ENCODE results near the gene ICAM4. TPM values are rescaled to one million over a fixed set of nuclear protein-coding genes. Genes with fewer than 3 reads are reported as not detected.
A peak's percentile ranks its signal among the peaks of the same experiment; 100 is the strongest.

ICAM4 gene
- total RNA-seq, 3 donors from 2014 or later (not counting 1 experiment from before 2014, with no cell fraction given): 1.3 to 3.6 (median 3.0) TPM

GRCh38 chr19:10329555-10329954 lies 42.8 kb downstream of the ICAM4 start:
- peaks cover 0 to 21% of the 10 kb centered on the region in 2 donors for H3K4me1 Mint-ChIP-seq
- H3K27ac ChIP-seq (ENCODE audit: low read length): no peak overlapping the region
- peaks cover 53% of the 10 kb centered on the region for H3K36me3 ChIP-seq (ENCODE audit: control insufficient read depth, insufficient read depth, low read length)
- no peaks in the 10 kb centered on the region for H3K36me3 Mint-ChIP-seq
- H3K27me3 Mint-ChIP-seq (ENCODE audit: low read depth in 2 of 2): no peaks in the 10 kb centered on the region
- ATAC-seq (no peak), DNase-seq (no peak)
- intact Hi-C loops (cut with micrococcal nuclease): no loop called here
- H3K9me3 ChIP-seq (ENCODE audit: control insufficient read depth, insufficient read depth, low read length): no peaks in the 10 kb centered on the region
- H3K27me3 ChIP-seq (ENCODE audit: control insufficient read depth, insufficient read depth, low read length): no peaks in the 10 kb centered on the region
- WGBS (ENCODE audit: insufficient coverage): 96% methylated on average over 13 of the region's 13 CpGs
- H3K4me3 ChIP-seq (ENCODE audit: low read length): no peak overlapping the region
- peaks cover 24% of the 10 kb centered on the region for H3K4me1 ChIP-seq (ENCODE audit: control insufficient read depth, insufficient read depth, low read length)
- H3K4me3 Mint-ChIP-seq: no peak overlapping the region
- H3K9me3 Mint-ChIP-seq: no peaks in the 10 kb centered on the region
- no peak overlapping the region for H3K27ac Mint-ChIP-seq
- no peak for TF ChIP-seq CTCF (IDR thresholded peaks at IDR 0.05)

GRCh38 chr19:10332158-10332964 lies 45.6 kb downstream of the ICAM4 start:
- ATAC-seq (peak in 1 of 3 donors; percentile 1), DNase-seq (peak in 1 of 2 donors; percentile 11)
- no peaks in the 10 kb centered on the region for H3K9me3 ChIP-seq (ENCODE audit: control insufficient read depth, insufficient read depth, low read length)
- H3K27ac ChIP-seq (ENCODE audit: low read length): peak overlapping the region; percentile 97
- peaks cover 24% of the 10 kb centered on the region for H3K4me1 ChIP-seq (ENCODE audit: control insufficient read depth, insufficient read depth, low read length)
- no peaks in the 10 kb centered on the region for H3K27me3 ChIP-seq (ENCODE audit: control insufficient read depth, insufficient read depth, low read length)
- Mint-ChIP-seq H3K9me3 (no peaks in the 10 kb centered on the region), H3K27me3 (ENCODE audit: low read depth in 2 of 2) (no peaks in the 10 kb centered on the region), H3K27ac (peak overlapping the region; percentile 90 to 96), H3K4me1 (peaks cover 0 to 21% of the 10 kb centered on the region in 2 donors), H3K4me3 (peak overlapping the region; percentile 96), H3K36me3 (no peaks in the 10 kb centered on the region)
- peak overlapping the region; percentile 99 for H3K4me3 ChIP-seq (ENCODE audit: low read length)
- intact Hi-C loops (cut with micrococcal nuclease): loop anchor here (2.0 kb wide), 1 partner anchor 62 kb away; the partner anchor contains the start of gene ICAM1
- no peak for TF ChIP-seq CTCF (IDR thresholded peaks at IDR 0.05)
- 43% methylated on average over 17 of the region's 18 CpGs for WGBS (ENCODE audit: insufficient coverage)
- peaks cover 43% of the 10 kb centered on the region for H3K36me3 ChIP-seq (ENCODE audit: control insufficient read depth, insufficient read depth, low read length)

GRCh38 chr19:10332965-10333757 lies 46.4 kb downstream of the ICAM4 start, which contains the start of gene RAVER1:
TSS of gene RAVER1 (minus strand) at chr19:10333529. CDS start at chr19:10333507, 22 bp downstream.
- Mint-ChIP-seq H3K36me3 (no peaks in the 10 kb centered on the region), H3K4me3 (peak within 1 kb of the TSS; percentile 96), H3K27ac (peak within 1 kb of the TSS; percentile 90 to 96), H3K4me1 (peaks cover under 1 to 21% of the 10 kb centered on the region in 2 donors), H3K9me3 (no peaks in the 10 kb centered on the region), H3K27me3 (ENCODE audit: low read depth in 2 of 2) (no peaks in the 10 kb centered on the region)
- ATAC-seq: peak; percentile 94 to 99 (median 94)
- peak within 1 kb of the TSS; percentile 99 for H3K4me3 ChIP-seq (ENCODE audit: low read length)
- intact Hi-C loops (cut with micrococcal nuclease): loop anchor here (1.0 to 2.0 kb wide), 2 partner anchors 47 to 62 kb away; partner anchors contain the start of genes ICAM1 and TYK2
- DNase-seq: peak; percentile 96 to 99
- H3K27ac ChIP-seq (ENCODE audit: low read length): peak within 1 kb of the TSS; percentile 97
- peaks cover 35% of the 10 kb centered on the region for H3K36me3 ChIP-seq (ENCODE audit: control insufficient read depth, insufficient read depth, low read length)
- H3K4me1 ChIP-seq (ENCODE audit: control insufficient read depth, insufficient read depth, low read length): peaks cover 30% of the 10 kb centered on the region
- WGBS (ENCODE audit: insufficient coverage): under 1% methylated on average over 82 of the region's 82 CpGs
- H3K27me3 ChIP-seq (ENCODE audit: control insufficient read depth, insufficient read depth, low read length): no peaks in the 10 kb centered on the region
- H3K9me3 ChIP-seq (ENCODE audit: control insufficient read depth, insufficient read depth, low read length): no peaks in the 10 kb centered on the region
- TF ChIP-seq CTCF (IDR thresholded peaks at IDR 0.05): no peak

All from natural killer cell (primary cell).